Hepatic stellate cell (primary cell): ENCODE measurements around the gene ZDHHC21.

Experiments
- DNase-seq: peaks from one replicate; pipeline ENCODE4 v3.0.0; 2011; ENCODE audit warnings: low spot score

ZDHHC21 gene

GRCh38 chr9:14616188-14616982 lies 76.8 kb downstream of the ZDHHC21 start:
- DNase-seq: peak; percentile 11

- no peak for DNase-seq
Measured at GRCh38 chr9:14608540-14608939, 84.7 kb downstream of the ZDHHC21 start.

- no peak for DNase-seq
Measured at GRCh38 chr9:14597171-14597799, 95.9 kb downstream of the ZDHHC21 start.

- DNase-seq: no peak
Measured at GRCh38 chr9:14593406-14593805, 99.8 kb downstream of the ZDHHC21 start.

- no peak for DNase-seq
Measured at GRCh38 chr9:14591411-14591810, 101.8 kb downstream of the ZDHHC21 start.

- no peak for DNase-seq
Measured at GRCh38 chr9:14585730-14586473, 107.3 kb downstream of the ZDHHC21 start.

GRCh38 chr9:14584571-14584970 lies 108.7 kb downstream of the ZDHHC21 start:
- no peak for DNase-seq

GRCh38 chr9:14578030-14578429 lies 115.2 kb downstream of the ZDHHC21 start:
- DNase-seq: no peak

- no peak for DNase-seq
Measured at GRCh38 chr9:14574173-14574572, 119.1 kb downstream of the ZDHHC21 start.

GRCh38 chr9:14573319-14573718 lies 119.9 kb downstream of the ZDHHC21 start:
- DNase-seq: no peak

- DNase-seq: no peak
Measured at GRCh38 chr9:14565352-14566016, 127.7 kb downstream of the ZDHHC21 start.

GRCh38 chr9:14563902-14564624 lies 129.2 kb downstream of the ZDHHC21 start:
- DNase-seq: no peak

- DNase-seq: no peak
Measured at GRCh38 chr9:14561929-14562405, 131.3 kb downstream of the ZDHHC21 start.
